ENCODE results near the gene NRCAM. TPM values are rescaled to one million over a fixed set of nuclear protein-coding genes. Genes with fewer than 3 reads are reported as not detected.
A peak's percentile ranks its signal among the peaks of the same experiment; 100 is the strongest.

The NRCAM gene
- polyA plus RNA-seq, 1 donor (not counting 4 experiments of a cell fraction or from before 2014, with no cell fraction given) = 4.0 TPM

- H3K4me3 ChIP-seq (ENCODE audit: control insufficient read depth in 2 of 3, extremely low read depth in 1 of 3, insufficient read depth in 2 of 3, low read depth in 1 of 3, low read length in 3 of 3) = no peak overlapping the region
- H3K4me1 ChIP-seq (ENCODE audit: control insufficient read depth, extremely low read depth, insufficient read depth, low read length) = peaks cover 10% of the 10 kb centered on the region
- peaks cover 50% of the 10 kb centered on the region for H3K27me3 ChIP-seq (ENCODE audit: control insufficient read depth, extremely low read depth, insufficient read depth, low read length)
- no peaks in the 10 kb centered on the region for H4K20me1 ChIP-seq (ENCODE audit: control insufficient read depth, extremely low read depth, insufficient read depth, low read length)
- H2AFZ ChIP-seq (ENCODE audit: control insufficient read depth, low read length) = no peak overlapping the region
- no peaks in the 10 kb centered on the region for H3K79me2 ChIP-seq (ENCODE audit: control insufficient read depth, insufficient read depth, low read length)
- no peak overlapping the region for H3K9ac ChIP-seq (ENCODE audit: control insufficient read depth, extremely low read depth, insufficient read depth, low read length)
- dilution Hi-C loops (cut with MboI; ENCODE audit: extremely low pct_ligation_motif_present, low sequenced_read_pairs) = no loop called here
- no peaks in the 10 kb centered on the region for H3K9me1 ChIP-seq (ENCODE audit: control insufficient read depth, extremely low read depth, insufficient read depth, low read length)
- no peaks in the 10 kb centered on the region for H3K9me3 ChIP-seq (ENCODE audit: control insufficient read depth, low read depth, low read length)
- no peaks in the 10 kb centered on the region for H3K36me3 ChIP-seq (ENCODE audit: control insufficient read depth in 2 of 2, extremely low read depth in 1 of 2, insufficient read depth in 2 of 2, low read length in 2 of 2)
- H3K27ac ChIP-seq (ENCODE audit: control insufficient read depth, insufficient read depth, low read length) = no peak overlapping the region
- H3K4me2 ChIP-seq (ENCODE audit: control insufficient read depth, extremely low read depth, insufficient read depth, low read depth, low read length) = no peak overlapping the region
- FAIRE-seq (no peak), DNase-seq (ENCODE audit: low read depth, low spot score) (no peak)
- TF ChIP-seq CTCF (optimal IDR thresholded peaks at IDR 0.05 in 1 of 3, IDR thresholded peaks at IDR 0.05 in 1 of 3, conservative IDR thresholded peaks at IDR 0.05 in 1 of 3; ENCODE audit: extremely low read depth in 1 of 3, insufficient read depth in 2 of 3, low read length in 3 of 3) (no peak), EZH2 (IDR thresholded peaks at IDR 0.05; ENCODE audit: low read length) (no peak)
Measured at GRCh38 chr7:108453320-108453719, 2.9 kb downstream of the NRCAM start.

- Histone ChIP-seq H3K9ac (ENCODE audit: control insufficient read depth, extremely low read depth, insufficient read depth, low read length) (no peak overlapping the region), H2AFZ (ENCODE audit: control insufficient read depth, low read length) (no peak overlapping the region), H3K4me2 (ENCODE audit: control insufficient read depth, extremely low read depth, insufficient read depth, low read depth, low read length) (no peak overlapping the region), H4K20me1 (ENCODE audit: control insufficient read depth, extremely low read depth, insufficient read depth, low read length) (no peaks in the 10 kb centered on the region), H3K9me3 (ENCODE audit: control insufficient read depth, low read depth, low read length) (no peaks in the 10 kb centered on the region), H3K27ac (ENCODE audit: control insufficient read depth, insufficient read depth, low read length) (no peak overlapping the region), H3K9me1 (ENCODE audit: control insufficient read depth, extremely low read depth, insufficient read depth, low read length) (no peaks in the 10 kb centered on the region), H3K4me3 (ENCODE audit: control insufficient read depth in 2 of 3, extremely low read depth in 1 of 3, insufficient read depth in 2 of 3, low read depth in 1 of 3, low read length in 3 of 3) (no peak overlapping the region), H3K27me3 (ENCODE audit: control insufficient read depth, extremely low read depth, insufficient read depth, low read length) (peaks cover 44% of the 10 kb centered on the region), H3K36me3 (ENCODE audit: control insufficient read depth in 2 of 2, extremely low read depth in 1 of 2, insufficient read depth in 2 of 2, low read length in 2 of 2) (no peaks in the 10 kb centered on the region), H3K79me2 (ENCODE audit: control insufficient read depth, insufficient read depth, low read length) (no peaks in the 10 kb centered on the region), H3K4me1 (ENCODE audit: control insufficient read depth, extremely low read depth, insufficient read depth, low read length) (peaks cover 10% of the 10 kb centered on the region)
- DNase-seq (ENCODE audit: low read depth, low spot score) (no peak), FAIRE-seq (peak; percentile 64)
- TF ChIP-seq CTCF (optimal IDR thresholded peaks at IDR 0.05 in 1 of 3, IDR thresholded peaks at IDR 0.05 in 1 of 3, conservative IDR thresholded peaks at IDR 0.05 in 1 of 3; ENCODE audit: extremely low read depth in 1 of 3, insufficient read depth in 2 of 3, low read length in 3 of 3) = peak; percentile 54 to 56 (median 55)
- TF ChIP-seq EZH2 (IDR thresholded peaks at IDR 0.05; ENCODE audit: low read length) = no peak
- dilution Hi-C loops (cut with MboI; ENCODE audit: extremely low pct_ligation_motif_present, low sequenced_read_pairs) = no loop called here
Measured at GRCh38 chr7:108452707-108453106, 3.5 kb downstream of the NRCAM start.

Data from keratinocyte (primary cell).